ENCODE results near the gene CAPN8.

The CAPN8 gene

GRCh38 chr1:223712194-223712849 is 46.8 kb upstream of the CAPN8 start, which contains the start of gene CAPN2:
Gene CAPN2, plus strand, starts transcription at chr1:223712539. Its CDS starts 102 bp downstream, at chr1:223712641.
- TF ChIP-seq CTCF (conservative IDR thresholded peaks at IDR 0.05; ENCODE audit: low read depth) = peak; percentile 90
- DNase-seq (ENCODE audit: low spot score) = peak; percentile 88
- ChIA-PET CTCF (interaction anchor here (0.5 to 1.9 kb wide), 6 partner anchors 11 to 1728 kb away, joined by 3 to 9 read pairs (median 4); no protein-coding TSS in a partner anchor), POLR2A (ENCODE audit: low non-redundant PET) (no interaction called here)
- H3K27ac ChIP-seq = peak within 1 kb of the TSS; percentile 94

GRCh38 chr1:223711747-223712193 is 46.3 kb upstream of the CAPN8 start:
- POLR2A ChIA-PET (ENCODE audit: low non-redundant PET) = no interaction called here
- H3K27ac ChIP-seq = peak overlapping the region; percentile 94
- no peak for TF ChIP-seq CTCF (conservative IDR thresholded peaks at IDR 0.05; ENCODE audit: low read depth)
- CTCF ChIA-PET = interaction anchor here (0.5 to 1.9 kb wide), 5 partner anchors 11 to 1729 kb away, joined by 3 to 9 read pairs (median 4); no protein-coding TSS in a partner anchor
- no peak for DNase-seq (ENCODE audit: low spot score)

GRCh38 chr1:223711173-223711572 is 45.7 kb upstream of the CAPN8 start:
- H3K27ac ChIP-seq = no peak overlapping the region; the same call in 1 of the 2 replicates
- ChIA-PET POLR2A (ENCODE audit: low non-redundant PET) (no interaction called here), CTCF (no interaction called here)
- no peak for DNase-seq (ENCODE audit: low spot score)
- no peak for TF ChIP-seq CTCF (conservative IDR thresholded peaks at IDR 0.05; ENCODE audit: low read depth)

GRCh38 chr1:223710179-223711133 is 45.0 kb upstream of the CAPN8 start:
- ChIA-PET POLR2A (ENCODE audit: low non-redundant PET) (no interaction called here), CTCF (interaction anchor here (0.6 to 0.7 kb wide), 2 partner anchors 71 to 1176 kb away, joined by 4 read pairs; no protein-coding TSS in a partner anchor)
- no peak overlapping the region for H3K27ac ChIP-seq
- no peak for TF ChIP-seq CTCF (conservative IDR thresholded peaks at IDR 0.05; ENCODE audit: low read depth)
- no peak for DNase-seq (ENCODE audit: low spot score)

GRCh38 chr1:223709598-223709997 is 44.1 kb upstream of the CAPN8 start:
- POLR2A ChIA-PET (ENCODE audit: low non-redundant PET) = no interaction called here
- H3K27ac ChIP-seq = peak overlapping the region; percentile 94; the same call in 1 of the 2 replicates
- CTCF ChIA-PET = interaction anchor here (0.7 kb wide), 1 partner anchor 70 kb away, joined by 4 read pairs; no protein-coding TSS in a partner anchor
- DNase-seq (ENCODE audit: low spot score) = no peak
- TF ChIP-seq CTCF (conservative IDR thresholded peaks at IDR 0.05; ENCODE audit: low read depth) = no peak

- ChIA-PET POLR2A (ENCODE audit: low non-redundant PET) (no interaction called here), CTCF (no interaction called here)
- TF ChIP-seq CTCF (conservative IDR thresholded peaks at IDR 0.05; ENCODE audit: low read depth) = no peak
- no peak for DNase-seq (ENCODE audit: low spot score)
- peak overlapping the region; percentile 94 for H3K27ac ChIP-seq
Observed at GRCh38 chr1:223708651-223709268, 43.3 kb upstream of the CAPN8 start.

Measured in RWPE1 (cell line).